ENCODE data around the gene OFD1. TPM values are rescaled to one million over a fixed set of nuclear protein-coding genes. Genes with fewer than 3 reads are reported as not detected.

OFD1 gene
- total RNA-seq = 8.2 and 11.1 TPM in 2 replicates

- DNase-seq (ENCODE audit: extremely low read depth, low read depth, low spot score) = peak; percentile 80
Measured at GRCh38 chrX:13734278-13735172, at the start of gene OFD1, which contains the start of gene TRAPPC2. Gene OFD1, plus strand, starts transcription at chrX:13734748. Its CDS starts 324 bp downstream, at chrX:13735072. Gene TRAPPC2, minus strand, starts transcription at chrX:13734620. Its CDS starts 14,657 bp downstream, at chrX:13719963.

- no peak for DNase-seq (ENCODE audit: extremely low read depth, low read depth, low spot score)
Measured at GRCh38 chrX:13685126-13685763, 49.3 kb upstream of the OFD1 start.

- DNase-seq (ENCODE audit: extremely low read depth, low read depth, low spot score) = no peak
Measured at GRCh38 chrX:13687203-13687602, 47.3 kb upstream of the OFD1 start.

- DNase-seq (ENCODE audit: extremely low read depth, low read depth, low spot score) = no peak
Measured at GRCh38 chrX:13688384-13688957, 46.1 kb upstream of the OFD1 start.

GRCh38 chrX:13688958-13689740 lies 45.4 kb upstream of the OFD1 start, which contains the start of gene RAB9A:
Gene RAB9A, plus strand, starts transcription at chrX:13689128. Its CDS starts 19,619 bp downstream, at chrX:13708747.
- no peak for DNase-seq (ENCODE audit: extremely low read depth, low read depth, low spot score)

- DNase-seq (ENCODE audit: extremely low read depth, low read depth, low spot score) = no peak
Measured at GRCh38 chrX:13689741-13690211, 44.8 kb upstream of the OFD1 start.

GRCh38 chrX:13690836-13691235 lies 43.7 kb upstream of the OFD1 start:
- DNase-seq (ENCODE audit: extremely low read depth, low read depth, low spot score) = no peak

GRCh38 chrX:13691841-13692371 lies 42.6 kb upstream of the OFD1 start:
- no peak for DNase-seq (ENCODE audit: extremely low read depth, low read depth, low spot score)

- no peak for DNase-seq (ENCODE audit: extremely low read depth, low read depth, low spot score)
Measured at GRCh38 chrX:13692771-13693231, 41.7 kb upstream of the OFD1 start.

- no peak for DNase-seq (ENCODE audit: extremely low read depth, low read depth, low spot score)
Measured at GRCh38 chrX:13693341-13693961, 41.1 kb upstream of the OFD1 start.

- DNase-seq (ENCODE audit: extremely low read depth, low read depth, low spot score) = no peak
Measured at GRCh38 chrX:13694359-13694758, 40.2 kb upstream of the OFD1 start.

- no peak for DNase-seq (ENCODE audit: extremely low read depth, low read depth, low spot score)
Measured at GRCh38 chrX:13694983-13695382, 39.6 kb upstream of the OFD1 start.

- DNase-seq (ENCODE audit: extremely low read depth, low read depth, low spot score) = no peak
Measured at GRCh38 chrX:13695601-13696115, 38.9 kb upstream of the OFD1 start.

GRCh38 chrX:13697455-13697854 lies 37.1 kb upstream of the OFD1 start:
- no peak for DNase-seq (ENCODE audit: extremely low read depth, low read depth, low spot score)

- DNase-seq (ENCODE audit: extremely low read depth, low read depth, low spot score) = no peak
Measured at GRCh38 chrX:13697976-13698375, 36.6 kb upstream of the OFD1 start.

GRCh38 chrX:13698432-13698831 lies 36.1 kb upstream of the OFD1 start:
- DNase-seq (ENCODE audit: extremely low read depth, low read depth, low spot score) = no peak

GRCh38 chrX:13699183-13699826 lies 35.2 kb upstream of the OFD1 start:
- DNase-seq (ENCODE audit: extremely low read depth, low read depth, low spot score) = no peak

- no peak for DNase-seq (ENCODE audit: extremely low read depth, low read depth, low spot score)
Measured at GRCh38 chrX:13700380-13700779, 34.2 kb upstream of the OFD1 start.

Measured in glomerular endothelial cell (primary cell).